Transverse colon (tissue), 4 donors: ENCODE measurements around the gene TFB2M. TPM values are rescaled to one million over a fixed set of nuclear protein-coding genes. Genes with fewer than 3 reads are reported as not detected.
"Not testable (repeated sequence)": the region's sequence is repeated elsewhere in the genome, so short reads cannot be mapped to it uniquely, and the experiment has no call there.

Source experiments
- DNase-seq: peaks from one replicate; pipeline ENCODE4 v3.0.0-alpha.2; 2019
- H3K27ac ChIP-seq, 4 donors: fragments of 200-600 bp; sonication (generic); 2 replicates each; pipeline ENCODE4 v1.5.1; 2016 to 2018; ENCODE audit warnings: inconsistent platforms in 4 of 4
- H3K27me3 ChIP-seq: fragments of 200-600 bp; sonication (generic); 2 replicates; pipeline ENCODE4 v1.5.1; 2017; ENCODE audit warnings: inconsistent platforms
- H3K36me3 ChIP-seq, 4 donors: fragments of 200-600 bp; sonication (generic); 2 replicates each; pipeline ENCODE4 v1.5.1; 2017 to 2019; ENCODE audit warnings: inconsistent platforms in 4 of 4
- H3K4me1 ChIP-seq, 4 donors: fragments of 200-600 bp; sonication (generic); 2 replicates each; pipeline ENCODE4 v1.5.1; 2017 to 2020; ENCODE audit warnings: inconsistent platforms in 4 of 4
- H3K4me3 ChIP-seq, 4 donors: fragments of 200-600 bp; sonication (generic); 1 replicate in 1 of 4; 2 replicates in 3 of 4; pipeline versions ENCODE4 v1.5.1 to v1.6.1; 2017 to 2019; ENCODE audit warnings: inconsistent platforms in 4 of 4
- H3K9me3 ChIP-seq, 2 donors: fragments of 200-600 bp; sonication (generic); 2 replicates each; pipeline ENCODE4 v1.5.1; 2017 to 2019; ENCODE audit warnings: inconsistent platforms in 2 of 2
- EP300 ChIP-seq: sonication (generic); formaldehyde crosslinking; IDR thresholded peaks from one replicate; pipeline ENCODE4 v1.6.1; 2017; ENCODE audit warnings: antibody characterized with exemption, low read depth
- POLR2A ChIP-seq: fragments of 450-650 bp; IDR thresholded peaks from one replicate; pipeline ENCODE4 v1.6.1; 2016; ENCODE audit warnings: antibody characterized with exemption, mild to moderate bottlenecking, moderate library complexity
- POLR2AphosphoS5 ChIP-seq, 3 donors: sonication (generic); formaldehyde crosslinking; IDR thresholded peaks; one replicate each; pipeline ENCODE4 v1.6.1; 2016; ENCODE audit warnings: antibody characterized with exemption in 3 of 3
- WGBS, 2 donors: methylation state at CpG; one replicate each; pipeline ENCODE4 v1.1.5; 2018; ENCODE audit warnings: low coverage in 1 of 2; 5-methylcytosine and 5-hydroxymethylcytosine counted together
- in situ Hi-C, 4 donors: fragments of 200-750 bp; cut with MboI; loops; one replicate each; pipeline versions ENCODE4 v1.15.0 to v1.15.1; 2017; ENCODE audit warnings: low sequenced_read_pairs in 3 of 4, low pct_ligation_motif_present in 1 of 4, low pct_unique_long_range_greater_than_20kb in 1 of 4
- intact Hi-C: fragments of 100-400 bp; cut with DNase I; formaldehyde crosslinking; loops from one replicate; pipeline ENCODE4 v1.15.1; 2023; ENCODE audit warnings: low total_unique reads
- total RNA-seq, 4 donors: library from RNA; depleted of rRNA; stranded (reverse); fragments of >200 nt; gene quantifications; one replicate each; pipeline ENCODE4 v1.1.0, GENCODE V29; 2016
- TF ChIP-seq, protein P1 (sequence below), 5 experiments: fragments of 200-600 bp in 3 of 5; fragments of 450-650 bp in 2 of 5; sonication (generic) in 3 of 5; IDR thresholded peaks; 1 replicate in 2 of 5; 2 replicates in 3 of 5; pipeline ENCODE4 v1.5.1; 2016 to 2017; ENCODE audit warnings: antibody characterized with exemption in 5 of 5, inconsistent platforms in 3 of 5, mild to moderate bottlenecking in 2 of 5, moderate library complexity in 1 of 5

Gene TFB2M
- total RNA-seq, 4 donors from 2014 or later = 0.40 to 12.7 (median 5.5) TPM

DNA sequence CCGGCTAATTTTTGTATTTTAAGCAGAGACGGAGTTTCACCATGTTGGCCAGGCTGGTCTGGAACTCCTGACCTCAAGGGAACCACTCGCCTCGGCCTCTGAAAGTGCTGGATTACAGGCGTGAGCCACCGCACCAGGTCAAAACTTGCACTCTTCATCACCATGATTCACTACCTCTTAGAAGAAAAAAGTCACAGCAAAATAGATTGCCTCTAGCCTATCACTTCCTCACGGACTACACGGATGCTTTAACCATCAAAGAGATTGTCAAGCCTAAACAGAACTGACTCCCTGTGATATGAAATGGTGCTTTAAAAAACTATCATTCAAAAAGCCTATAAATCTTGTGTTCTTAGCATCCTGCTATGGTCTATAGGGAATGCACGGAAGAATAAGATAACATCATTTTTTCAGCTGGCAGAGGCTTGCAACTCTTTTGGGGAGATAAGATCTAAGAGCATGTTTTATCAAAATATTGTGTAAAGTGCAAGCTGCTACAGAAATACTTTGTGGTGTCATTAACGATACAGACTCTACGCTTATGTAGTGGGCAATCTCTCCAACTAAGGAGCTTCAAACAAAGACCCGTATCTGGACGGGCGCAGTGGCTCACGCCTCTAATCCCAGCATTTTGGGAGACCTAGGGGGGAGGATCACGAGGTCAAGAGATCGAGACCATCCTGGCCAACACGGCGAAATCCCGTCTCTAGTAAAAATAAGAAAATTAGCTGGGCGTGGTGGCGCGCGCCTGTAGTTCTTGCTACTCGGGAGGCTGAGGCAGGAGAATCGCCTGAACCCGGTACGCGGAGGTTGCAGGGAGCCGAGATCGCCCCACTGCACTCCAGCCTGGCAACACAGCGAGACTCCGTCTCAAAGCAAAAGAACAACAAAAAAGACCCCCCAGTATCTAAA lies 966 bp downstream of the TFB2M start:
- intact Hi-C loops = loop anchor here (5.0 kb wide), 2 partner anchors 82 to 132 kb away; no protein-coding TSS in a partner anchor
- TF ChIP-seq, protein P1, sequence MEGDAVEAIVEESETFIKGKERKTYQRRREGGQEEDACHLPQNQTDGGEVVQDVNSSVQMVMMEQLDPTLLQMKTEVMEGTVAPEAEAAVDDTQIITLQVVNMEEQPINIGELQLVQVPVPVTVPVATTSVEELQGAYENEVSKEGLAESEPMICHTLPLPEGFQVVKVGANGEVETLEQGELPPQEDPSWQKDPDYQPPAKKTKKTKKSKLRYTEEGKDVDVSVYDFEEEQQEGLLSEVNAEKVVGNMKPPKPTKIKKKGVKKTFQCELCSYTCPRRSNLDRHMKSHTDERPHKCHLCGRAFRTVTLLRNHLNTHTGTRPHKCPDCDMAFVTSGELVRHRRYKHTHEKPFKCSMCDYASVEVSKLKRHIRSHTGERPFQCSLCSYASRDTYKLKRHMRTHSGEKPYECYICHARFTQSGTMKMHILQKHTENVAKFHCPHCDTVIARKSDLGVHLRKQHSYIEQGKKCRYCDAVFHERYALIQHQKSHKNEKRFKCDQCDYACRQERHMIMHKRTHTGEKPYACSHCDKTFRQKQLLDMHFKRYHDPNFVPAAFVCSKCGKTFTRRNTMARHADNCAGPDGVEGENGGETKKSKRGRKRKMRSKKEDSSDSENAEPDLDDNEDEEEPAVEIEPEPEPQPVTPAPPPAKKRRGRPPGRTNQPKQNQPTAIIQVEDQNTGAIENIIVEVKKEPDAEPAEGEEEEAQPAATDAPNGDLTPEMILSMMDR (IDR thresholded peaks at IDR 0.05) = no peak
- TF ChIP-seq POLR2AphosphoS5 (IDR thresholded peaks at IDR 0.05) (no peak), EP300 (no peak), POLR2A (no peak)
- 36 to 41% methylated on average over 17 to 33 of the region's 33 CpGs for WGBS, 2 donors

DNA sequence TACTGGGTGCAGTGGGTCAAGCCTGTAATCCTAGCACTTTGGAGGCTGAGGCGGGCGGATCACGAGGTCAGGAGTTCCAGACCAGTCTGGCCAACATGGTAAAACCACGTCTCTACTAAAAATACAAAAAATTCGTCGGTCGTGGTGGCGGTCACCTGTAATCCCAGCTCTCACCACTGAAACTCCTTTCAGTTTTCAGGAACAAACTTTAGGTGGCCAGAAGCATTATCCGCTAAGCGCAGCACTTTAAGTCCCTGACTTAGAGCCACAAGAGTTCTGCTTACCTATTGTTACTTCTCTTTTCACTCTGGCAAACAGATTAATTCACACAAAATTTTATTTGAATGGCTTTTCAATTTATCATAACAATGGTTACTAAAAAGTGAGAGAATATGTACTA lies 5.2 kb downstream of the TFB2M start:
- intact Hi-C loops (loop anchor here (5.0 kb wide), 1 partner anchor 86 kb away; no protein-coding TSS in a partner anchor), in situ Hi-C loops (loop anchor here in 2 of 4 donors (10.0 to 25.0 kb wide), 2 partner anchors 126 to 134 kb away; no protein-coding TSS in a partner anchor)

More for the DNA sequence above, 966 bp downstream of the TFB2M start:
- no peak for DNase-seq
- Histone ChIP-seq H3K4me1 (peaks cover 25 to 48% (median 40%) of the 10 kb centered on the region in 4 donors), H3K36me3 (peaks cover 0 to 5% (median 0%) of the 10 kb centered on the region in 4 donors), H3K27ac (peak overlapping the region; percentile 98 to 99 (median 98)), H3K27me3 (no peaks in the 10 kb centered on the region), H3K4me3 (peak overlapping the region; percentile 77 to 94 (median 82)), H3K9me3 (no peaks in the 10 kb centered on the region)
- in situ Hi-C loops = loop anchor here in 2 of 4 donors (10.0 to 25.0 kb wide), 2 partner anchors 122 to 130 kb away; no protein-coding TSS in a partner anchor

DNA sequence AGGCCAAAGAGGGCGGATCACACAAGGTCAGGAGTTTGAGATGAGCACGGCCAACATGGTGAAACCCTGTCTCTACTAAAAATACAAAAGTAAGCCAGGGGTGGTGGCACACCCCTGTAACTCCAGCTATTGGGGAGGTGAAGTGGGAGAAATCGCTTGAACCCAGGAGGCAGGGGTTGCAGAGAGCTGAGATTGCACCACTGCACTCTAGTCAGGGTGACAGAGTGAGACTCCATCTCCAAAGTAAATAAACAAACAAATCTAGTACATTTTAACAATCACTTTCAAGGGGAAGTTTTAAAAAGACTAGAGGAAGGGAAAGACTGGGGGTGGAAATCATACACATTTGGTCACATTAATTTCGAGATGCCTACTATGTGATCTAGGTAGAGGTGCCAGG lies 6.8 kb downstream of the TFB2M start:
- no peak for DNase-seq
- TF ChIP-seq EP300 = no peak
- TF ChIP-seq POLR2AphosphoS5 (IDR thresholded peaks at IDR 0.05) = no peak
- no peak for TF ChIP-seq POLR2A
- TF ChIP-seq, protein P1 (IDR thresholded peaks at IDR 0.05) = no peak
- Histone ChIP-seq H3K9me3 (no peaks in the 10 kb centered on the region), H3K4me1 (peaks cover 2 to 6% (median 3%) of the 10 kb centered on the region in 4 donors), H3K36me3 (peaks cover 0 to 33% (median 7%) of the 10 kb centered on the region in 4 donors), H3K27me3 (no peaks in the 10 kb centered on the region), H3K27ac (no peak overlapping the region), H3K4me3 (no peak overlapping the region)
- intact Hi-C loops = no loop called here
- in situ Hi-C loops = loop anchor here in 1 of 4 donors (25.0 kb wide), 1 partner anchor 128 kb away; no protein-coding TSS in a partner anchor
- 90 to 92% methylated on average over 2 to 4 of the region's 4 CpGs for WGBS, 2 donors

More for the DNA sequence above, 5.2 kb downstream of the TFB2M start:
- H3K4me1 ChIP-seq = peaks cover 9 to 18% (median 14%) of the 10 kb centered on the region in 4 donors
- not testable (repeated sequence) for DNase-seq, H3K27ac ChIP-seq, H3K4me3 ChIP-seq, H3K27me3 ChIP-seq, H3K9me3 ChIP-seq
- 88% methylated on average over 10 of the region's 10 CpGs for WGBS, 2 donors
- peaks cover 0 to 24% (median 7%) of the 10 kb centered on the region in 4 donors for H3K36me3 ChIP-seq
- TF ChIP-seq, protein P1 (IDR thresholded peaks at IDR 0.05) = peak in 1 of 5 experiments; percentile 19

DNA sequence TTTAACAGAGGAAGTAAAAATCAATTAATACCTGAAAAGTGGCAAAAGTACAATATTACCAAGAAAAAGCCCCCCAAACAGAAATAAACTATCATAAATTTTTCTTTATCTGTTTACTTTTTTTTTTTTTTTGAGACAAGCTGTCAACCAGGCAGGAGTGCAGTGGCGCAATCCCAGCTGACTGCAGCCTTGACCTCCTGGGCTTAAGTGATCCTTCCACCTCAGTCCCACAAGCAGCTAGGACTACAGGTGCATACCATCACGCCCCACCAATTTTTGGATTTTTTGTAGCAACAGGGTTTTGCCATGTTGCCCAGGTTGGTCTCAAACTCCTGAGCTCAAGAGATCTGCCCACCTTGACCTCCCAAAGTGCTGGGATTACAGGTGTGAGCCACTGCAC lies 8.0 kb downstream of the TFB2M start:
- Histone ChIP-seq H3K27ac (no peak overlapping the region), H3K4me1 (no peaks in the 10 kb centered on the region), H3K36me3 (peaks cover 0 to 37% (median 9%) of the 10 kb centered on the region in 4 donors), H3K4me3 (no peak overlapping the region), H3K9me3 (no peaks in the 10 kb centered on the region), H3K27me3 (no peaks in the 10 kb centered on the region)
- no peak for DNase-seq
- TF ChIP-seq, protein P1 (IDR thresholded peaks at IDR 0.05) = no peak
- no peak for TF ChIP-seq POLR2AphosphoS5 (IDR thresholded peaks at IDR 0.05)
- no peak for TF ChIP-seq EP300
- no peak for TF ChIP-seq POLR2A
- WGBS, 2 donors = 98 to 100% methylated on average over 1 to 2 of the region's 2 CpGs
- in situ Hi-C loops (loop anchor here in 1 of 4 donors (25.0 kb wide), 1 partner anchor 129 kb away; no protein-coding TSS in a partner anchor), intact Hi-C loops (no loop called here)
